Esophagus (tissue), 2 donors: ENCODE results near the gene RNU1-4. TPM values are rescaled to one million over a fixed set of nuclear protein-coding genes. Genes with fewer than 3 reads are reported as not detected.
"Not testable (repeated sequence)": the region's sequence is repeated elsewhere in the genome, so short reads cannot be mapped to it uniquely, and the experiment has no call there.

ENCODE experiments used
- H3K27ac ChIP-seq, 2 donors: one replicate each; pipeline ENCODE4 v1.5.1; 2013; ENCODE audit warnings: low read depth in 2 of 2, mild to moderate bottlenecking in 2 of 2, inconsistent platforms in 1 of 2, low read length in 1 of 2, moderate library complexity in 1 of 2
- H3K27me3 ChIP-seq, 2 donors: one replicate each; pipeline ENCODE4 v1.6.1; 2013; ENCODE audit warnings: low read length in 2 of 2, control low read depth in 1 of 2, mild to moderate bottlenecking in 1 of 2; ENCODE audit not compliant: insufficient read depth in 2 of 2, control insufficient read depth in 1 of 2
- H3K36me3 ChIP-seq, 2 donors: one replicate each; pipeline ENCODE4 v1.6.1; 2013; ENCODE audit warnings: low read length in 1 of 2; ENCODE audit not compliant: control insufficient read depth in 2 of 2, insufficient read depth in 2 of 2
- H3K4me1 ChIP-seq, 2 donors: one replicate each; pipeline ENCODE4 v1.6.1; 2013; ENCODE audit warnings: low read length in 1 of 2; ENCODE audit not compliant: control insufficient read depth in 2 of 2, insufficient read depth in 2 of 2
- H3K4me3 ChIP-seq, 2 donors: one replicate each; pipeline ENCODE4 v1.5.1; 2013; ENCODE audit warnings: low read length in 2 of 2, mild to moderate bottlenecking in 2 of 2, low read depth in 1 of 2, moderate library complexity in 1 of 2
- H3K9me3 ChIP-seq, 2 donors: one replicate each; pipeline ENCODE4 v1.6.1; 2013; ENCODE audit warnings: mild to moderate bottlenecking in 2 of 2, low read depth in 1 of 2, low read length in 1 of 2, moderate library complexity in 1 of 2; ENCODE audit not compliant: control insufficient read depth in 2 of 2, insufficient read depth in 1 of 2
- WGBS, 2 donors: extraction: QIAGEN DNeasy Blood & Tissue Kit; methylation state at CpG; one replicate each; pipeline ENCODE4 v1.1.7; 2013; 5-methylcytosine and 5-hydroxymethylcytosine counted together
- polyA plus RNA-seq, 2 donors: library from polyadenylated mRNA; stranded (reverse); fragments of 200-250 nt; gene quantifications; one replicate each; pipeline ENCODE4 v1.2.3, GENCODE V29; 2013
- donor health status: healthy with polysubstance abuse.
- donor health status: Bipolar disorder and iron deficiency.

The RNU1-4 gene
- polyA plus RNA-seq, result not detected

GRCh38 chr1:16740047-16740964 is at the start of gene RNU1-4:
Gene RNU1-4 (plus strand): TSS chr1:16740516.
- H3K4me1 ChIP-seq, H3K36me3 ChIP-seq, H3K27ac ChIP-seq, H3K4me3 ChIP-seq, H3K27me3 ChIP-seq, H3K9me3 ChIP-seq: not testable (repeated sequence)
- WGBS, 2 donors, result no CpG with 5 or more reads among the region's 46 CpGs

DNA sequence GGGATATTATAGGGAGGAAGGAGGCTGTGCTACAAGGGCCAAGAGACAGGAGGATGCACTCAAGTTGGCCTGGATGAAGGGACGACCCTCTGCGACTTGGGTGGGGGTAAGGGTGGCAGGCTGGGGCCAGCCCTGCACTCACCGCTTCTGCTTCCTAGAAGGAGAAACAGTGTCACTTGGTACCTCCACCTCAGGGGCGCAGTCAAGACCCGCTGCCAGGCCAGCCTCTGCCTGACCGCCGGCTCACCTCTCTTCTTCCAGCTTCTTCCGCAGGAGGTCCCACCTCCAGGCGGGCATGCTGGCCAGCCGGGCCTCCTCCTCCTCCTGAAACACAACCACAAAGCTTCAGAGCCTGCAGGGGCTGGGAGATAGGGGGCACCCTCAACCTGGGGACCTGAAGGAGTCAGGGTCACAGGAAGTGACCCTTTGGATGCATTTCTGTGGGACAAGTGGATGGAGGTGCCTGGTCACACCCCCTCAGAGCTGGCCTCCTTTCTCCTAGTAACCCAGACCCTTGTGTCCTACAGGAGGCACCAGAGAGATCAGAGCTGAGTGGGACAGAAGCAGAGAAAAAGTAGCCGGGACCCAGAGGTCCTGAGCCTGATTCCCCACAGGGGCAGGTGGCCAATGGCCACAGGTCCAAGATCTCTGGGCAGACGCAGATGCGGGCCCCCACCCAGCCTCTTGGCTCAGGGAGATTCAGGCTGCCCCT is 49.2 kb upstream of the RNU1-4 start:
- WGBS, 2 donors, result no CpG with 5 or more reads among the region's 13 CpGs
- H3K27ac ChIP-seq, result not testable (repeated sequence)

GRCh38 chr1:16692283-16692682 is 48.0 kb upstream of the RNU1-4 start:
- H3K36me3 ChIP-seq, H3K4me1 ChIP-seq, H3K27me3 ChIP-seq, H3K9me3 ChIP-seq, H3K27ac ChIP-seq, H3K4me3 ChIP-seq: not testable (repeated sequence)
- WGBS, 2 donors, result 15% methylated on average over 7 to 8 of the region's 39 CpGs

More for the DNA sequence above, 49.2 kb upstream of the RNU1-4 start:
- H3K4me3 ChIP-seq, H3K27me3 ChIP-seq, H3K36me3 ChIP-seq, H3K9me3 ChIP-seq, H3K4me1 ChIP-seq: not testable (repeated sequence)

GRCh38 chr1:16692717-16693448 is 47.4 kb upstream of the RNU1-4 start:
- WGBS, 2 donors, result 1 to 2% methylated on average over 15 to 19 of the region's 79 CpGs
- not testable (repeated sequence) for H3K4me1 ChIP-seq, H3K27me3 ChIP-seq, H3K9me3 ChIP-seq, H3K36me3 ChIP-seq, H3K27ac ChIP-seq, H3K4me3 ChIP-seq

DNA sequence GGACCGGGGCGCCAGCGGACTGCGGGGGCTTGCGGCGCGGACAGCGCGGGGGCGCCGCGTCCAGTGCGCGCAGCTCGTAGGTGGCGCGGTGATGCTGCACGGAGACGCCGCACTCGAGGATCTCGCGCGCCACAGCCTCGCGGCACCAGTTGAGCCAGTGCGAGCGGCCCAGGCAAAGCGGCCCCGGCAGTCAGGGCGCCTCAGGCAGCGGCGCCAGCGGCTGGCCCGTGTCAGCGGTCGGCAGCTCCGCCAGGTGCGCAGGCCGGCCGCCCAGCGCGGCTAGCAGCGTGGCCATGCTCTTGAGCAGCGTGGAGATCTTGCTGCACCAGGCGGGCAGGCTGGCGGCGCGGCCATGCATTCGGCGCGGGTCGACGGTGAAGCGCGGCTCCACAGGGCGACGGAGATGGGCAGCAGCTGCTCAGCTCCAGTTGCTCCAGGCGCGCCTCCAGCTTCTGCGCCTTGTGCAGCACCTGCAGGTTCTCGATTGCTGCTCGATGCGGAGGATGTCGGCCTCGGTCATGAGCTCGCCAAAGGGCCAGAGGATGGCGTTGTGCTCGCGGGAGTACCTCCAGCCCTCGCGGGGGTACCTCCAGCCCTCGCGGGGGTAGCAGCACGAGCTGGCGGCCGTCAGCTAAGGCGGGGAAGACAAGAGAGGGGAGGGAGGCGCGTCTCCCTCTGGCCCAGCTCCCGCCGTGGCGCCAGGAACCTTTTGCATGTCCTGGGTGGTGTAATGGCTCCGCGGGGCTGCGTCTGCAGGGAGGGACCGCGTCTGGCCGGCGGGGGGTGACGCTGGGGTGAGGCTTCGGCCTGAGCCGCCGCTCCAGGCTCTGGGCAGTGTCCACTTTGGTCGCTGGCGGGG is 46.6 kb upstream of the RNU1-4 start:
- not testable (repeated sequence) for H3K27me3 ChIP-seq, H3K4me3 ChIP-seq, H3K9me3 ChIP-seq, H3K27ac ChIP-seq, H3K36me3 ChIP-seq, H3K4me1 ChIP-seq
- 2% methylated on average over 14 to 43 of the region's 96 CpGs for WGBS, 2 donors

DNA sequence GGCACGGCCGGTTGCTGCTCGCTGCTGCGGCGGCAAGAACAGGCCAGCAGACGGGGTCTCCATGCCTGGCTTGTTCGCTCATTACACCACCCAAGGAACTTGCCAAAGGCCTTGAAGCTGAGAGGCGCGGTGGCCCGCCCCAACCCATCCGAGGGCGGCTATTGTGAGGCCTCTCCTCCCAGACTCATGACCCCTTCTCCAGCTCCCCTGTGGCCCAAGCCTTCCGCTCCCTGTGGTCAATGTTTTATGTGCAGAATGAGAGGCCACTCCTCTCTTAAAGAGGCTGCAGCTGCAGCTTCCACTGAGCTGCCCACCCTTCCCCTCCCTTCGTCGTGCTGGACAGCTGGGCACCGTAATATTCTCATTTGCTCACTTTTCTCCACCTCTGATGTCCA is 46.0 kb upstream of the RNU1-4 start:
- no CpG with 5 or more reads among the region's 16 CpGs for WGBS, 2 donors
- H3K4me3 ChIP-seq, H3K9me3 ChIP-seq, H3K4me1 ChIP-seq, H3K36me3 ChIP-seq, H3K27me3 ChIP-seq, H3K27ac ChIP-seq: not testable (repeated sequence)

GRCh38 chr1:16696507-16697150 is 43.7 kb upstream of the RNU1-4 start:
- not testable (repeated sequence) for H3K4me1 ChIP-seq, H3K4me3 ChIP-seq, H3K27me3 ChIP-seq, H3K9me3 ChIP-seq, H3K27ac ChIP-seq, H3K36me3 ChIP-seq
- 11 to 15% methylated on average over 21 to 27 of the region's 33 CpGs for WGBS, 2 donors

DNA sequence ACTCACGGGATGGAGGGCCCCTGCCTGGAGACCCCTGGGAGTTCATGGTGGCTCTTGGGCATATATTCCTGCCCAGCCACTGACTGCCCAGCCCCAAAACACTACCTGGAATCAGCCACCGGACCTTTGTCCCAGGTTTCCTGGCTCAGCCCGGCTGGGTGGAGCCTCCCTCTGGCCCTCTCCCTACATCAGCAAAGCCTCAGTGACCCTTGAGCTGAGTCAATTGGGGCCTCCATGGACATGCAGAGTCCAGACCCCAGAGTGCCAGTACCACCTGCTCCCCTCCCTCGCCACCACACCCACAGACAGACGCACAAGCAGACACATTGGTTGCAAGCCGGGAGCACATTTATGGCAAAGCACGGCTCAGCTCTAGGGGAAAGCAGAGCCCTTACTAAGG is 43.2 kb upstream of the RNU1-4 start:
- not testable (repeated sequence) for H3K36me3 ChIP-seq, H3K4me3 ChIP-seq, H3K9me3 ChIP-seq, H3K4me1 ChIP-seq, H3K27ac ChIP-seq, H3K27me3 ChIP-seq
- 45 to 68% methylated on average over 3 to 4 of the region's 7 CpGs for WGBS, 2 donors

- not testable (repeated sequence) for H3K9me3 ChIP-seq, H3K27ac ChIP-seq, H3K4me1 ChIP-seq, H3K27me3 ChIP-seq, H3K4me3 ChIP-seq, H3K36me3 ChIP-seq
- WGBS, 2 donors, result 4 to 19% methylated on average over 27 to 50 of the region's 52 CpGs
Observed at GRCh38 chr1:16699440-16699839, 40.9 kb upstream of the RNU1-4 start.
